ENCODE measurements around the gene KCNG2.

The KCNG2 gene

DNA sequence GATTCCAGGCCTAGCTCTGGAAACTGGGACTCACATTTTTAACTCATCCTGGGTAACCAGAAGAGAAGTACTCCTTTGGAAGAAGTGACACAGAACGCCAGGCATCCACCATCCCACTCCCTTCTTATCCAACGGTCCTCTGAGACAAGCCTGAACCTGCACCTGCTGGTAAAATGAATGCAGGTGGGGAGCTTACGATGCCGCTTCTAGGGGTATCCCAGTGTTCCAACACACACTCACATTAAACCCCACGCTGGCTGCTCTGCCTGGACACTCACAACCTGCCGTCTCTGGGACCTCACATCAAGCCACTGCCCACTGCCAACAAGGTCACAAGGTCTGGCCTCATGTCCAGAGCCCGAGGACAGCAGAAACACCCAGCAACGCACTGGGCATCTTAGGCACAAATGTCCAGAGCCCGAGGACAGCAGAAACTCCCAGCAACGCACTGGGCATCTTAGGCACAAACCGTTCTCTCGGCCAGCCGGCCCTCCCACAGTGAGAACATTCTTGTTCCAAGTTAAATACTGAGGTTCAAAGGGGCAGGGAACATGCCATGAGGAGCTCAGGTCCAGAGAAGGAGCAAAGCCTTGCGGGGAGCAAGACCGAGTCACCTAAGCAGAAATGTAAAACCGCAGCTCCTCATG, 143.9 kb downstream of the KCNG2 start:
- DNase-seq (ENCODE audit: low spot score), result no peak

DNA sequence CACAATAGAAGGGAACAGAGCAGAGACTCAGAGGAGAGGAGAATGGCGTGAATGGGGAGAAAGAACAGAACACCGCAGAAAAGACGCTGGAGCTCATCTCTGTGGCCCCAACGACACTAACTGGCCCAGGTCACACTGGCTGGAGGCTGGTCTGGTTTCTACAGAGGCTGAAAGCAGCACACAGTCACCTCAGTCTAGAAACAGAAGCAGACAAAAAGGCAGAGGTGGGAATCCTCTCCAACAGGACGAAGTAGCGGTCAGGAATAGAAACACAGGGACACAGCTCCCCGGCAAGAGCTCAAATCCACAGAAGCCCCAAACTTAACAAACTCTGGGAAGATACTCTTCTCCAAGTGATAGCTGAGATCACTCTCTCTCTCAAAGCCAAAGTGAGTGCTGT, 144.5 kb downstream of the KCNG2 start:
- DNase-seq (ENCODE audit: low spot score), result no peak

DNA sequence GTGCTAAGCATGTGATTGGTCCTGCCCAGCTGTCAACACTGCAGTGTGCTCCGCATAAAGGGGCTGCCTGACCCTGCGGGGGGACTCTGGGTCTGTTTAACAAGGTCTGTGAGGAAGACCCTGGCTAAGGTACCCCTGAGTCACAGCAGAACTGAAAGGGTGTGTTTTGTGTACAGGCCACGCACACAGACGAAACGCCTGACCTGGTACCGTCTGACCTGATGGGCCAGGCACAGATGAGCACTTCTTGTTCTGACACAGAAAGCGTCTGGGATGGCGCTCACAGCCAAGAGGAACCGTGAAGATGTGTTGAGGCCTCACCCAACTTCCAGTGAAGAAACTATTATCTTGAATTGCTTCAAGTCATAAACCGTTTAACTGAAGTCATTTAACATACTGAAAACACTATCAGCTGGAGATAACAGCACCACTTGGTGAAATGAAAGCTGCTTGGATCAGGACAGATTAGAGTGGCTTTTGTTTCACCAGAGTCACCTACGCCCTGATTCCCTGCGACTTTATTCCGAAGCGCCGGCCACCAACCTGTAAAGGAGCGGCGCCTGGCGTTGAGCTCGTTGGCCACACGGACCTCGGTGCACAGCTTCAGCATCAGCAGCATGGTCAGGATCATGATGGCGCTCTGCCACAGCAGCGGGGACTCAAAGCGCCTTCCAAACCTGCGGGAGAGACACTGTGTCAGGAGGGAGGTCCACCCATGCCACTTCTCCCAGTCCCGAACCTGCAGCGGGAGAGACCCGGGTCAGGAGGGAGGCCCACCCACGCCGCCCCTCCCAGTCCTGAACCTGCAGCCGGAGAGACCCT, 145.3 kb downstream of the KCNG2 start:
- DNase-seq (ENCODE audit: low spot score), result no peak

DNA sequence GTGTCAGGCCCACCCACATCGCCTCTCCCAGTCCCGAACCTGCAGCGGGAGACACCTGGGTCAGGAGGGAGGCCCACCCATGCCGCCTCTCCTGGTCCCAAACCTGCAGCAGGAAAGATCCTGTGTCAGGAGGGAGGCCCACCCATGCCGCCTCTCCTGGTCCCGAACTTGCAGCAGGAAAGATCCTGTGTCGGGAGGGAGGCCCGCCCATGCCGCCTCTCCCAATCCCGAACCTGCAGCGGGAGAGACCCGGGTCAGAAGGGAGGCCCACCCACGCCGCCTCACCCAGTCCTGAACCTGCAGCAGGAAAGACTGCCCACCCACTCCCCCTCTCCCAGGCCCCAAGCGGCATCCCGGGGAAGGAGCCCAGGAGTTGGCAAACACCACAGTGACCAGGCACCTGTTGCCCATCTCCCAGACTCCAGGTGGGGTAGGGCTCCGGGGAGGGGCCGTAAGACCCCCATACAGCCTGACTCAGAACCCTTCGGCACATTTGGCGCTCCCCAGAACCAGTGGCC, 145.9 kb downstream of the KCNG2 start:
- DNase-seq (ENCODE audit: low spot score), result no peak

DNA sequence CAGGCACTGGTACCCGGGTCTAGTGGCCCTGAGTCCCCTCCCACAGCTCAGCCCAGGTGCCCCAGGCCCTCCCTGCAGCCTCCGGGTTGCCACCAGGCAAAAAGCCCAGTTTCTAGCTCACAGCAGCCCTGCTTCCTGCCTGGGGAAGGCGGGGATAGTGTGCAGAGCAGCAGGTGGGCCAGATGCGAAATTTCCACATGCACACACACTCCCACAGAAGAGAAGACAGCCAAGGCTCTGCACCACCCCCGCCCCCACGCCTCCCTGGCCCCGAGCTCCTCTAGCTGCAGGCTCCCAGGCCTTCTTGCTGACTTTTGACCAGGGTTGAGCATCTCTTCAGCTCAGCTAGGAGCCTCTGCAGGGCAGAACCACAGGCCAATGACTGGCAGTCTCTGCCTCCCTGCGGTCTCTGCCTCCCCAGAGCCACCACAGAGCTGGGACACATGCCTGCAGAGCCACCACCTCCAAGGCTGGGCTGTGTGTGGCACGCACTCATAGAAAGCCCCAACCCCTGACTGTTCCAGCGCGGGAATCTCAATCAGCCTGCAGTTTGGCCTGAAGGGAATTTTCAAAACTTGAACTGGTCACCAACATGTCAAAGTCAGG, 146.5 kb downstream of the KCNG2 start:
- DNase-seq (ENCODE audit: low spot score), result no peak

DNA sequence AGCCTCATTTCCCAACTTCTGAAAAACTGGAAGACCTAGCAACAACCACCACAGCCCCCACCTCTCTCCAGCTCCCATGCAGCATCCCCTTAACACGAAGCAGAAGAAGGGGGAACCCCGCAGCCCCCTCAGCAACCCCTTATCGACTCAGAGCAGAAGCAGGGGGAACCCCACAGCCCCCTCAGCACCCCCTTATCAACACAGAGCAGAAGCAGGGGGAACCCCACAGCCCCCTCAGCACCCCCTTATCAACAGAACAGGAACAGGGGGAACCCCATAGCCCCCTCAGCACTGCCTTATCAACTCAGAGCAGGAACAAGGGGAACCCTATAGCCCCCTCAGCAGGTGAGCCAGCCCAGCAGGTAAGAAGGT, 147.0 kb downstream of the KCNG2 start:
- no peak for DNase-seq (ENCODE audit: low spot score)

DNA sequence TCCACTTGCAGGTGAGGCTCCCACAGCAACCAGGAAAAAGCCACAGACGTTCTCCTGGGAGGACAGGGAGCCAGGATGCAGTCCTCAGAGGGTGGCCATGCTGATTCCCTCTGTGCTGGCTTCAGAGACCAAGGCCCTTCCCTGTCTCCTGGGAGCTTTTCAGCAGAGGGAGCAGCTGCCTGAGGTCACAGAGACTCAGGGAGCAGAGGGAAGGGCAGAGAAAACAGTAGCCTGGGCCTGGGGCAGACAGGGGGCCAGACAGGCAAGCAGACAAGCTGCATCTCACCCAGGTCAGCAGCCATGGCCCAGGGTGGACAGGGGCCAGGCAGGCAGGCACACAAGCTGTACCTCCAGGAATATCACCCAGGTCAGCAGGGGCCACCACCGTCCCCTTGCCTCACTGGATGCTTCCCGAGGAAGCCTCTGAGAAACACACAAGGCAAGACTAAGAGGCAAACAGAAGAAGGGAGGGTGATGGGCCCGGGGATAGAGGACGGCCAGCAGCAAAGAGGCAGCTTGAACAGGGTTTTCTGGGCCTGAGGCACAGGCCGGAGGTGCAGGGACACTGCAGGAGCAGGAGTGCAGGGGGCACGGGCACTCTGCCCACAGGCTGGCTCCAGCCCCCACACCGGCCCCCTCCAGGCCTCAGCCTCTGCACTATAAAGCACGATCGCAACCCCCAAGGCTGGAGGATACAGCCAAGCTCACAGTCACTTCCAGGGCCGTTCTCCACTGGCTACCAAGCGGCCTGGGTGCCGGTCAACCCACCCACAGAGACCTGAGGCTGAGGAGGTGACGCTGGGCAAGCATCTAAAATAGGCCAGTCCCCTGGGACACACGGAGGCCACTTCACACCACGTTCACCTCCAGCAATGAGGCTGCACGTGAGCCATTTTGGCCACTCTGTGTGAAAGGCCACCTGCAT, 147.6 kb downstream of the KCNG2 start:
- no peak for DNase-seq (ENCODE audit: low spot score)

DNA sequence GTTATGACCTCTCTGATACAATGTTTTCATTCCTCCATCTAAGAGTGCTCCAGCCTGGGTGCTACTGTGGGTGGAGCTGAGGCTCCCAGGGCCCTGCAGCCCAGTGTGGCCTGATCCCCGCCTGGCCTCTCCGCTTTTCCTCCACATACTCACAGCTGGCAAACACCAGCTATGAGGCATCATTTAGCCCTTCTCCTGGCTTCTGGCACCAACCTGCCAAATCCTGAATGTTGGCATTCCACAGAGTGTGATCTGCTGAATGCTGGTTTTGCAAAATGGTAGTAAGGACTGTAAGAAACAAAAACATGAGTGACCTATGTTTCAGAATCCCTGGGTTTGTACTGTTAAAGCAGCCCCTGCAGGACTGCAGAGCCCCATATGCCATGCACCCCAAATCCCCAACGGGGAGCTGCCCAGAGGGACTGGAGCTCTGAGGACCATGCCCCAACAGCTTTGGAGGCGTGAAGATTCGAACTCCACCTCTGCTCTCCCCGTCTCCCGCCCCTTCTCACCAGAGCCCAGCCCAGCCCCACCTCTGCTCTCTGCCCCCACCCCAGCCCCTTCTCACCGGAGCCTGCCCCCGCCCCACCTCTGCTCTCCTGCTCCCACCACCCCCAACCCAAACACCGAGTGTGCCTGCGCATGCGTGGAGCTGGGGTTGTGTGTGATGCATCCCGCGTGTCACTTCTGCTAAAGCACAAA, 149.5 kb downstream of the KCNG2 start:
- DNase-seq (ENCODE audit: low spot score), result no peak

DNA sequence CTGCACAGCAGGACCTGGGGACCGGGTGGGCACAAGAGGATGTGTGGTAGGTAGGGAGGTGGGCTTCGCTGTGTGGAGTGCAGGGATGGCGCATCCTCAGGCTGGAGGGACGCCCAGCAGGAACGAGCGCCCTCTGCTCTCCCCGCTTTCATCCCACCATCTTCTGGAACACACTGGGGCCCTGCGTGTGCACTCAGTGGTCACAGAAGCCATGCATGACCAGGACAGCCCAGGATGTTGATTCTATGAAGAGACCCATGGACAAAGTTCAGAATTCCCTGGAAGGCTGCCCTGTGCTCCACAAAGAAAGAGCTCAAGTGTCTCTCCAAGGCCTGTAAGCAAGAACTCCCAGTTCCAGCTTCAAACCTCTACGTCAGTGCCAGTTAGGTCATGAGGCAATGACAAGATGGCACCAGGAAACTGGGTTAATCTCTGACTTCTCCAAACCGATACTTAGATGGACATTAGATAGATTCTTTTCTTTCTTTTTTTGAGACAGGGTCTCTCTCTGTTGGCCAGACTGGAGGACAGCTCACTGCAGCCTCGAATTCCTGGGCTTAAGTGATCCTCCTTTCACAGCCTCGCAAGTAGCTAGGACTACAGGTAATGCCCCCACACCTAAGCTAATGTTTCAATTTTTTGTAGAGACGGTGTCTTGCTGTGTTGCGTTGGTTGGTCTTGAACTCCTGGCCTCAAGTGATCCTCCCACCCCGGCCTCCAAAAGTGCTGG, 150.3 kb downstream of the KCNG2 start:
- no peak for DNase-seq (ENCODE audit: low spot score)

DNA sequence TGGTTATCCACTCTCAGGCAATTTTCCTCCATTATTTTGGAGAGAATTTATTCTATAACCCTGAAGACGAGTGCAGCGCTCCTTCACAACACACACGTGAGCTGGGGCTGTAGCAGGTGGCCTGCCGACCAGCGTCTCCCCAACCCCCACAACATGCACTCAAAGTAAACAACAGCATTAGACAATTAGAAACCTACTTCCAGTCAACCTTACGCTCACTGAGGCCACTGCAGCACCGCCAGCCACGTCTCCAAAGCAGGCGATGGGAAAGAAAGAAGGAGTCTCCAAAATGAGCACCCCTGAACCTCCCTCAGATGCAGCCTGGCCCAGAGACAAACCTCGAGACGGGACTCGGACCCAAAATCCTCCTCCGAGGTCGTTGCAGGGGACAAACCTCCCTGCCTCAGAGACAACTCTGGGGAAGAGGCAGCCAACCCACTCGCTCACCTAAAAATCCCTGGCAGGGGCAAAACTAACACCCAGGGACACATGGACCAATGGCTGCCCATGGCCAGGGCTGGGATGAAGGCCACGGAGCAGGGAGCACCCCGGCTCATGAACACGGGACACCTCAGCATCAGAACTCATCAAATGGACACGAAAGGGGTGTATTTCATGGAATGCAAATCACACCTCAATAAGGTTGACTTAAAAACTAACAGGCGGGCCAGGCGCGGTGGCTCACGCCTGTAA, 151.1 kb downstream of the KCNG2 start:
- no peak for DNase-seq (ENCODE audit: low spot score)
